HepG2 (cell line): Measurements from ENCODE around the gene ADORA2B. TPM values are rescaled to one million over a fixed set of nuclear protein-coding genes. Genes with fewer than 3 reads are reported as not detected.

Experiments
- ATF6 ChIP-seq: sonication (generic); formaldehyde crosslinking; conservative IDR thresholded peaks from 2 replicates; pipeline ENCODE4 v1.4.0; 2020; ENCODE audit warnings: missing genetic modification reagents
- IRF2 ChIP-seq: IDR thresholded peaks from 2 replicates; pipeline ENCODE4 v1.6.1; 2018; ENCODE audit warnings: missing genetic modification reagents, missing compliant biosample characterization
- KDM5A ChIP-seq: fragments of 200-600 bp; sonication (generic); IDR thresholded peaks from 2 replicates; pipeline ENCODE4 v1.7.0; 2018; ENCODE audit warnings: antibody characterized with exemption, mild to moderate bottlenecking, low read length, borderline replicate concordance
- MED13 ChIP-seq: sonication (generic); formaldehyde crosslinking; IDR thresholded peaks from 2 replicates; pipeline ENCODE4 v1.5.0; 2020; ENCODE audit warnings: missing genetic modification reagents
- PRMT3 ChIP-seq: sonication (generic); formaldehyde crosslinking; IDR thresholded peaks from 2 replicates; pipeline ENCODE4 v1.8.1; 2022; ENCODE audit warnings: low read depth, mild to moderate bottlenecking, moderate library complexity, missing genetic modification reagents, borderline replicate concordance
- SALL2 ChIP-seq: sonication (generic); formaldehyde crosslinking; IDR thresholded peaks from 2 replicates; pipeline ENCODE4 v1.8.1; 2023; ENCODE audit warnings: mild to moderate bottlenecking, missing genetic modification reagents, inconsistent platforms
- SIN3A ChIP-seq: IDR thresholded peaks from 2 replicates; pipeline ENCODE4 v1.6.1; 2011; ENCODE audit warnings: low read depth, mild to moderate bottlenecking, control low read depth, low read length, borderline replicate concordance
- SP5 ChIP-seq: IDR thresholded peaks from 2 replicates; pipeline ENCODE4 v1.6.1; 2016; ENCODE audit warnings: low read depth, borderline replicate concordance
- SRY ChIP-seq: sonication (generic); formaldehyde crosslinking; IDR thresholded peaks from 2 replicates; pipeline ENCODE4 v1.8.0; 2022; ENCODE audit warnings: mild to moderate bottlenecking, missing genetic modification reagents
- TBP ChIP-seq: sonication (generic); formaldehyde crosslinking; IDR thresholded peaks from 2 replicates; pipeline ENCODE4 v1.5.0; 2020; ENCODE audit warnings: missing genetic modification reagents
- TCF12 ChIP-seq, 2 experiments: fragments of 450-650 bp in 1 of 2; sonication (generic) in 1 of 2; formaldehyde crosslinking in 1 of 2; IDR thresholded peaks; 2 replicates each; pipeline versions ENCODE4 v1.6.1 to v1.8.0; 2017 to 2022; ENCODE audit warnings: antibody characterized with exemption in 1 of 2, mild to moderate bottlenecking in 1 of 2, missing genetic modification reagents in 1 of 2, moderate library complexity in 1 of 2
- THAP11 ChIP-seq: IDR thresholded peaks from 2 replicates; pipeline ENCODE4 v1.6.1; 2016; ENCODE audit warnings: missing biosample characterization, missing genetic modification reagents
- ZBTB7B ChIP-seq: sonication (generic); formaldehyde crosslinking; IDR thresholded peaks from 2 replicates; pipeline ENCODE4 v1.4.0; 2020; ENCODE audit warnings: missing genetic modification reagents
- ZHX2 ChIP-seq, 2 experiments: sonication (generic) in 1 of 2; formaldehyde crosslinking in 1 of 2; IDR thresholded peaks; 2 replicates each; pipeline versions ENCODE4 v1.6.1 to v1.9.0; 2014 to 2022; ENCODE audit warnings: antibody characterized with exemption in 1 of 2, borderline replicate concordance in 1 of 2, inconsistent platforms in 1 of 2, low read depth in 1 of 2, missing genetic modification reagents in 1 of 2
- ZNF331 ChIP-seq: sonication (generic); formaldehyde crosslinking; IDR thresholded peaks from 2 replicates; pipeline ENCODE4 v1.4.0; 2020; ENCODE audit warnings: missing genetic modification reagents
- ZNF496 ChIP-seq: sonication (generic); formaldehyde crosslinking; IDR thresholded peaks from 2 replicates; pipeline ENCODE4 v1.8.1; 2023; ENCODE audit warnings: mild to moderate bottlenecking, moderate library complexity, missing genetic modification reagents; ENCODE audit not compliant: insufficient replicate concordance
- ZNF576 ChIP-seq: sonication (generic); formaldehyde crosslinking; IDR thresholded peaks from 2 replicates; pipeline ENCODE4 v1.4.0; 2020; ENCODE audit warnings: mild to moderate bottlenecking, missing genetic modification reagents
- ZNF639 ChIP-seq: conservative IDR thresholded peaks from 2 replicates; pipeline ENCODE4 v1.6.1; 2018; ENCODE audit warnings: missing genetic modification reagents
- ZNF776 ChIP-seq: sonication (generic); formaldehyde crosslinking; IDR thresholded peaks from 2 replicates; pipeline ENCODE4 v1.4.0; 2020; ENCODE audit warnings: mild to moderate bottlenecking, missing genetic modification reagents
- polyA plus RNA-seq, 8 experiments: library from polyadenylated mRNA; depleted of rRNA in 3 of 8; stranded (reverse) in 7 of 8; unstranded in 1 of 8; fragments of >200 nt; fragmentation: Illumina TruSeq in 4 of 8; extraction: Trizol in 4 of 8; gene quantifications; 2 replicates each; pipeline versions ENCODE4 v1.2.1 to v1.2.3, GENCODE V29; 2011 to 2016; ENCODE audit warnings: low read depth in 4 of 8, missing spikeins in 1 of 8, mixed read lengths in 1 of 8; ENCODE audit not compliant: insufficient read depth in 1 of 8
- total RNA-seq, 5 experiments: library from RNA; depleted of rRNA; stranded (reverse); fragments of >200 nt; fragmentation: Illumina TruSeq; extraction: Trizol; gene quantifications; 2 replicates each; pipeline ENCODE4 v1.2.3, GENCODE V29; 2016; ENCODE audit warnings: low read depth in 1 of 5

ADORA2B gene
- total and polyA plus RNA-seq, 2 of the 13 experiments (the other 11 are each of a cell fraction or from before 2014, with no cell fraction given) = 10.4 to 20.0 TPM

- TF ChIP-seq ZBTB7B = peak; percentile 33; the same call in 1 of the 2 replicates
- peak; percentile 51 for TF ChIP-seq THAP11 (CRISPR knock-in tag)
- peak; percentile 79 for TF ChIP-seq SRY
- peak; percentile 75 for TF ChIP-seq ZNF331 (CRISPR knock-in tag)
- no peak for TF ChIP-seq ZNF639 (CRISPR knock-in tag)
- TF ChIP-seq SP5 (CRISPR knock-in tag) = peak; percentile 53; the same call in 1 of the 2 replicates
- TF ChIP-seq ZNF576 (CRISPR knock-in tag) = peak; percentile 76; the same call in 1 of the 2 replicates
- no peak for TF ChIP-seq ZNF496 (CRISPR knock-in tag)
- TF ChIP-seq ZNF776 = peak; percentile 97
- TF ChIP-seq IRF2 (CRISPR knock-in tag) = no peak
- TF ChIP-seq TBP = no peak
- TF ChIP-seq ATF6 (CRISPR knock-in tag) = no peak
- TF ChIP-seq PRMT3 (CRISPR knock-in tag) = no peak
- TF ChIP-seq ZHX2 (IDR thresholded peaks at IDR 0.05; ENCODE audit: low read depth) = peak; percentile 50; the same call in 1 of the 2 replicates
- no peak for TF ChIP-seq ZHX2 (CRISPR knock-in tag; IDR thresholded peaks at IDR 0.05; ENCODE audit: borderline replicate concordance)
- peak; percentile 45; the same call in 1 of the 2 replicates for TF ChIP-seq SALL2 (CRISPR knock-in tag)
- no peak for TF ChIP-seq SIN3A
- TF ChIP-seq TCF12 (IDR thresholded peaks at IDR 0.05) = no peak
- TF ChIP-seq TCF12 (CRISPR knock-in tag; IDR thresholded peaks at IDR 0.05) = peak; percentile 63; the same call in 1 of the 2 replicates
- TF ChIP-seq MED13 (CRISPR knock-in tag) = no peak
- no peak for TF ChIP-seq KDM5A
These were observed at the start of gene ADORA2B (continued) for GRCh38 chr17:15944759-15945526.
